HG03066 (cell line): ENCODE measurements around the gene MTA3.
"Not testable (repeated sequence)": the region's sequence is repeated elsewhere in the genome, so short reads cannot be mapped to it uniquely, and the experiment has no call there.

ENCODE experiments used
- ATAC-seq: cut with Tn5 transposase; IDR thresholded peaks from one replicate; pipeline ENCODE4 v1.9.1; 2021; ENCODE audit warnings: low read depth; ENCODE audit not compliant: unreplicated experiment

MTA3 gene

DNA sequence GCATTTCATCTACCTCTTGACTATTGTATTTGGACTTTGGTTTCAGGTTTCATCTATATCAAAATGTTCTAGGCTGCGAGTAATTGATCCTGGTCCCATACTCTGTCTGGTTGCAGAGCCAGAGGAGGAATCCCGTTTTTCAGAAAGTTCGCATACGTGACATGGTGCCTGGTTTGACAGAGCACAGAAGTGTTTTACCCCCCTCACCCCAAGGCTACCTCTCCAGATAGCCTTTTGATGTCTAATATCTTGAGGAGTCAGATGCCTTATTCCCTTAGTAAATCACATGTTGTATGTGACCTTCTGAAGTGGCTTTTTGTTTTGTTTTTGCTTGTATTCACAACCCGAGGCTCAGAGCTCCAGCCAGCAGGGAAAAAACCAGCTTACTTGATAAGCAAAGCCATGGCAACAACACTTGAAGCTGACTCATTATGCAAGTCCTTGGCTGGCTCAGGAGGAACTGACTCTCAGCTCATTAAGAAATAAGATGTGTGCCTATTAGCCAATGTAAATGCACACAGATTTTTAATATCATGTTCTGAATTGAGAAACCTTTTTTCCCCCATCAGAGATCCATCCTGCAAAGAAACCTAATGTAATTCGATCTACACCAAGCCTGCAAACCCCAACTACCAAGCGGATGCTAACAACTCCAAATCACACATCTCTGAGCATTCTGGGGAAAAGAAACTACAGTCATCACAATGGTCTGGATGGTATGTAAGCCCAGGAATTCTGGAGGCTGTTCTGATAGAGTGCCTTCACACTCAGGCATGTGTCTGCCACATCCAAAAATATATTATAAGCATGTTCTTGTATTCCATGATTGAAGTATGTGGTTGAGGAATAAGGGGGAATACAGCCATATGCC is 154.1 kb downstream of the MTA3 start:
- ATAC-seq = peak; percentile 99

- ATAC-seq = no peak
Measured at GRCh38 chr2:42723465-42723864, 155.0 kb downstream of the MTA3 start.

- no peak for ATAC-seq
Measured at GRCh38 chr2:42724886-42725285, 156.5 kb downstream of the MTA3 start.

DNA sequence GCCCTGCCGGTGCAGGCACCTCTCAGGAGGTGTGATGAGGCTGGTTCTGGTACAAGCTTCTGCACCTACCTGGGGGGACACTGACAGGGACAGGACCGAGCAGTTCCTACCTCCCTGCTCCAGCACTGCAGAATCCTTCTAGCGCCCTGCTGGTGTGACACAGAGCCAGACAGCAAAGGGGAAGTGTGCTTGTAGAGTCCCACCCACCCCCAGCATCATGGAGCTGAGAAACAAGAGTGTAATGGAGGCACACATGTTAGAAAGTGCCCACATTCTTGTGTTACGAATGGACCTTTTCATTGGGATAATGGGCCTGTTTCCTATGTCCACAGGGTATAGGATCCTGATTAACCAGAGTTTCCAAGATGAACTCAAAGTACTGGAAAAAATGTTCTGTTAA is 157.2 kb downstream of the MTA3 start:
- ATAC-seq = no peak

- ATAC-seq = no peak
Measured at GRCh38 chr2:42726680-42727079, 158.2 kb downstream of the MTA3 start.

GRCh38 chr2:42731316-42731715 is 162.9 kb downstream of the MTA3 start:
- ATAC-seq = not testable (repeated sequence)

DNA sequence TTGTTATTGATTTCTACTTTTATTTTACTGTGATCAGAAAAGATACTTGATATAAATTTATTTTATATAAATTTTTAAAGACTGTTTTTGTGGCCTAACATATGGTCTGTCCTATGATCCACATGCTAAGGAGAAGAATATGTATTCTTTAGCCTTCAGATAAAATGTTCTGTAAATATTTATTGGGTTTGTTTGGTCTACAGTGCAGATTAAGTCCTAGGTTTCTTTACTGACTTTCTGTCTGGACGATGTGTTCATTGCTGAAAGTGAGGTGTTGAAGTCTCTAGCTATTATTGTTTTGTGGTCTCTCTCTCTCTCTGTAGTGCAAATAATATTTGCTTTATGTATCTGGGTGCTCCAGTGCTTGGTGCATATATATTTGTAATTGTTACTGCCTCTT is 165.4 kb downstream of the MTA3 start:
- ATAC-seq = no peak

GRCh38 chr2:42736598-42737322 is 168.3 kb downstream of the MTA3 start:
- ATAC-seq = no peak

DNA sequence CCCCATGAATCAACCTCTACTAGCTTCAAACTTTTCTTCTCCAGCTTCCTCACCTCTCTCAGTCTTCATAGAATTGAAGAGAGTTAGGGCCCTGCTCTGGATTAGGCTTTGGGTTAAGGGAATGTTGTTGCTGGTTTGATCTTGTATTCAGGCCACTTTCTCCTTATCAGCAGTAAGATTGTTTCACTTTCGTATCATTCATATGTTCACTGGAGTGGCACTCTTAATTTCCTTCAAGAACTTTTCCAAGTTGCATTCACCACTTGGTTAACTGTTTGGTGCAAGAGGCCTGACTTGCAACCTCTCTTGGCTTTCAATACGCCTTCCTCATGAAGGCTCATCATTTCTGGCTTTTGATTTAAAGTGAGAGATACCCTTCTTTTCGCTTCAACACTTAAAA is 172.7 kb downstream of the MTA3 start:
- no peak for ATAC-seq

DNA sequence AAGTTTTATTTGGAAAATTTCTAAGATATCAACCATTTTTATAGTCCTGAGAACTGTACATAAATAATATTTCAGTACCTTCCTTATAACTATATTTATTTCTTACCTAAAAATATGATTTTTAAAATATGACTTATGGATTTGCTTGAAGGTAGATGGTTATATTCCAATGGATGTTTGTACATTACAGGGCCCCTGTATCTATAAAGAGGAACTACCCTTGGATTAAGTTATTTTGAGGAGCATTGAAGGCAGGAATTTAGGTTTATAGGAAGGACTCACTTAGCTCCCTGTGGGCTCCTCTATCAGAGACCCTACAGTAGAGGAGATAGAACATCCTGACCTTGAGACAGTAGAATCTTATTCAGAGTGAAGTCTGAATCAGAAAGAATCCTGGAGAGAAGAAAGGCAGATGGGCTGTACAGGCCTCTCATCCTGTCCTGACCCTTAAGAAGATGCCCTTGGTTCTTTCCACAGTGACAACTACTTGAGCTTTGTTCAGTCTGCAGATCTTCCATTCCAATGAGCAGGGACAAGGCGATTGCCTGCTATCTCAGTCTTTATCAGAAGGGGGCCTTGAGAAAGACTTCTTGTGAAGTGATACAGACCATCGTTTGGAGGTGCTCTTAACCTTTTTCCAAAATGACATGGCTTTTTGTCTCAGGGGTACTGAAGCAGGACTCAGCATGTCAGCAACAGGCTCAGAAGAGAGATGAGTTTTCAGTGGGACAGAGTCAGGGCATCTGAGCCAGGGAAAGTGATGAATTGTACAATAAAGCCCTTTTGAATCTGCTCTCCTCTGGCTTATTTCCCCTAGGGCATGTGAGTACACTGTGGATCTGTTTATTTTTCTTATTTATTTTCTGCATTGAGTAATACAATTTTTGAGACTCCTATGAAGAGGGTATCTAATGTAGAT is 174.6 kb downstream of the MTA3 start:
- no peak for ATAC-seq

DNA sequence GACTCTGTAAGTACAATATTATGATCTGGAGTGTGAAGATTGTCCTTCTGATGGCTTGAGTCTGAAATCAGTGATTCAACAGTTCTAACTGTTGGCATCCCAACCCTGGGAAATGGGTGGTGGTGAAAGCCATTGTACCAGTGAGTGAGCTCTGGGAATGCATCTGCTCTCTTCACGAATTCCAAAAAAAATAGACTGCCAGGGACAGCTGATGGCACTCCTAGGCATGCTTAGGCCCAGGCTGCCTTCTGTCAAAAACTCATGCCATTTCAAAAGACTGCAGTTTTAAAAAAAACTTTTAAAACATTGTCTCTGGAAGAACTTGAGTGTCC is 175.2 kb downstream of the MTA3 start:
- ATAC-seq = no peak

DNA sequence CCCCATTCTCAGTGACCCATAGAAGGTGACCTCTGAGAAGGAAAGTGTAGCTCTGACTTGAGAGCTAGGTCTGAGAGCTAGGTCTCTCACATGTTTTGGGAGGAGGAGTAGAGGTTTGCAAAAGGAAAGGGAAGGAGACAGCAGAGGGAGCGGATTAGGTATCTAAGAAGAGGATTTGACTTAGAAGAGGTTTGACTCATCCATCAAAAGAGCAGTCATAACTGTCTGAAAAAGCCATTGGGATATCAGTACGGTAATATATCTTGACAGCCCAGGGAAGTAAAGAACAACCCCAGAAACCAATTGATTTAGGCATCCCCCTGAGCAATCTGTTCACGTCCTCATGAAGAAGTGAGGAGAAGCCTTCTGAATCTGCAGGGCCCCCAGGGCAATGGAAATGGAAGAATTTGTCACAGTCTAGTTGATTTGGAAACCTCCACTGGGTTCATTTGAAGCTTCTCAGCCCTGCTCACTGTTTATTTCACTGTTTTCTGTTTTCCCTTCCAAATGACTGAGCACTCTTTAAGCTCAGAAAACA is 176.2 kb downstream of the MTA3 start:
- no peak for ATAC-seq

- no peak for ATAC-seq
Measured at GRCh38 chr2:42747422-42747821, 179.0 kb downstream of the MTA3 start.

DNA sequence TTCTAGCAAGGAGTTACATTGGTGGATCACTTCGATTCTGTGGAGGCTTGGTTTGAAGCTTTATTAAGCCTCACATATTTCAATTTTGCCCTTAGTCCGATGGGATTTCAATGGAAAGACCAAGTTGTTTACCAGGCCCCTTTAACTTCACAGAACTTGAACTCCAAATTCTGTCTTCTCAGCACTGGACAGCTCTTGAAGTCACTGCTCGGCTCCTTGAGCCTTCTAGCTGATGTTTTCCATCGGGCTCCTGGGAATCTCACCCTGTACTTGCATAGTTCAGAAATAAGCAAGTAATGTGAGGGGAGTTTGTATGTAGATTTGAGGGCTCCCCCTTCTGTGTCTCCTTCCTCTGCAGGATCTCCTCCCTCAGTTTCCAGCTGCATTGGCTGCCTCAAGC is 180.4 kb downstream of the MTA3 start:
- ATAC-seq = no peak

- peak; percentile 67 for ATAC-seq
Measured at GRCh38 chr2:42752314-42752713, 183.9 kb downstream of the MTA3 start.

DNA sequence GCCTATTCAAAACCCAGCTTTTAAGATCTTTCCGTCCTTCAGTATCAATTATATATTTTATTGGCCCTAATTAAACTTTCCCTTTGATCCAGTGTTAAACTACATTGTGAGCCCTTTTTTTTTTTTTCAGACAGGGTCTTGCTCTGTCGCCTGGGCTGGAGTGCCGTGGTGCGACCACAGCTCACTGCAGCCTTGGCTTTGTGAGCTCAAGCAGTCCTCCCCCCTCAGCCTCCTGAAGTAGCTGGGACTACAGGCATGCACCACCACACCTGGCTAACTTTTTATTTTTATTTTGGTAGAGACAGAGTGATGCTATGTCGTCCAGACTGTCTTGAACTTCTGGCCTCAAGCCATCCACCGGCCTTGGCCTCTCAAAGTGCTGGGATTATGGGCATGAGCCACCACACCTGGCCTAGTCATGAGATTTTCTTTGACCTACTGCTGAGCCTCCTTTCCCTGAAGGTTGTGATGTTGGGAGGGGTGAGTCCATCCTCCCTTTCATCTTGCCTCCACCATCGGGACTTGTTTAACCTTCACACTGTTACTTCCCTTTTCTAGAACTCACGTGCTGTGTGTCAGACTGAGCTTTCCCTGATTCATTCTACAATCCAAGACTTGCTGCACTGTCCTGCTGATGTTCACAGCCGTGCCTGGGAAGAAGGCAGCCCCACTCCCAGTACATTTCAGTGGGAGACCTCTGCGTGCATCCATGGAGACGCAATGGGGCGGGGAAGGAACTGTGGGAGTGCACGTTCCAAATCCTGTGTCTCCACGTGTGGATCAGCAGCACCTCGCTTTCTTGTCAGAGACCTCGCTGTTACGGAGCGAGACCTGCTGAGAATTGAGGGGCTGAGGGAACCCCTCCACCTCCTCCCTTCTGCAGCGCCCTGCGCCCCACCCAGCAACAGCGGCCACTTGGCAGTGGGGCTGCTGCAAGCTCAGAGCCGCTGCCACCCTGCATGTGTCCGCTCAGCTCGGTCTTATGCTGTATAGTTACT is 184.7 kb downstream of the MTA3 start:
- no peak for ATAC-seq

GRCh38 chr2:42754021-42754775 is 185.8 kb downstream of the MTA3 start:
- ATAC-seq = peak; percentile 66

DNA sequence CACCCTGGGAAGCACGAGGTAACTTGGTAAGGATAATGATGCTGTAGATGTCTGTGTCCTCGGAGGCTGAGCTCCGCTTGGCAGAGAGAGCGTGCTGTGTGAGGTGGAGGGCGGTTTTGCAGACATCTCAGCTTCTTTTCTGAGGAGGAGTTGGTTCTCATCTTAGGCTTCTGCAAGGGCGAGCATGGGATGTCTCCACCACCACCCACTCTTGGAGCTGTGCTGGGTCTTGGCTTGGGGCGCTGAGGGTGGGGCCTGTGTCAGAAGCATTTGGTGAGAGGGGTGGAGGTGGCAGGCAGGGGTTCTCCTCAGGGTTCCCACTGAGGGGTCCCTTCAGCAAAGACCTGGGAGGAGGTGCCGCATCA is 186.3 kb downstream of the MTA3 start:
- ATAC-seq = no peak
